Activated T-cell treated with anti-CD3 and anti-CD28 coated beads, Interleukin-2, amount 50 U/mL, for 1 hour (primary cell): ENCODE data around the gene CASKIN2.
"Not testable (repeated sequence)": the region's sequence is repeated elsewhere in the genome, so short reads cannot be mapped to it uniquely, and the experiment has no call there.

Experiments used
- DNase-seq: peaks from one replicate; pipeline ENCODE4 v3.0.0-alpha.2; 2020

Gene CASKIN2

GRCh38 chr17:75465039-75465438 is 50.3 kb downstream of the CASKIN2 start:
- no peak for DNase-seq

DNA sequence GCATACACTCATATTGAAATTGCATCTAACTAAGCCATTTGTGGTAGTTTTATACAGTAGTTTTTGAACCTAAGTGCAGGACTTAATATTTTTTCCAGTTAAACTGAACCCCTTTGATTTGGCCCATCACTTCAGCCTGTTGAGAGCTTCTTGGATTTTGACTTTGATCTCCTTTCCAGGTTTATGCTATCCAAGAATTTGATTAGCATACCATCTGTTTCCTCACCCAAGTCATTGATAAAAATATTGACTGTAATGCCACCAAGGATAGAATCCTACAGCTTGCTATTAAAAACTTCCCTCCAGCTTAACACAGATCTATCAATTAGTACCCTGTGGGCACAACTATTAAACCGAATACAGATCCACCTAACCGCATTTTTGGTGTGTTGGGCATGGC is 51.7 kb downstream of the CASKIN2 start:
- no peak for DNase-seq

GRCh38 chr17:75460295-75460694 is 55.0 kb downstream of the CASKIN2 start:
- no peak for DNase-seq

- no peak for DNase-seq
Measured at GRCh38 chr17:75459590-75460267, 55.6 kb downstream of the CASKIN2 start.

DNA sequence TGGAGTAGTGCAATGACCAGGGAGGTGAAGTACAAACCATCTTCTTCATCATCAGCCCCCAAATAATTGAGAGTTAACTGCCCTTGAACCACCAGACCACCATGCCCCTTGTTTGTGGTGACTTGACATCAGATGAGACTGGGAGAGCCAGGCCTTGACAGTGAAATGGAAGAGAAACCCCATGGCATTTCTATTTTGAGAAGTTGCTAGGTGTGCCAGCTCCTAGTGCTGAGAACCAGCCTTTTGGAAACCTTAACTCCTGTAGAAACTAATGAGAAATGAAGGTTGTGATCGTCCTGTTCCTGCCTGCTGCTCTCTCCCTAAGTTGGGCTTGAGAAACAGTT is 56.1 kb downstream of the CASKIN2 start:
- no peak for DNase-seq

GRCh38 chr17:75457047-75457654 is 58.2 kb downstream of the CASKIN2 start:
- DNase-seq, result no peak

GRCh38 chr17:75456417-75457046 is 58.8 kb downstream of the CASKIN2 start, which contains the start of gene TMEM94:
TSS of gene TMEM94 (plus strand) at chr17:75456635. CDS start at chr17:75471906, 15,271 bp downstream.
- peak; percentile 86 for DNase-seq

DNA sequence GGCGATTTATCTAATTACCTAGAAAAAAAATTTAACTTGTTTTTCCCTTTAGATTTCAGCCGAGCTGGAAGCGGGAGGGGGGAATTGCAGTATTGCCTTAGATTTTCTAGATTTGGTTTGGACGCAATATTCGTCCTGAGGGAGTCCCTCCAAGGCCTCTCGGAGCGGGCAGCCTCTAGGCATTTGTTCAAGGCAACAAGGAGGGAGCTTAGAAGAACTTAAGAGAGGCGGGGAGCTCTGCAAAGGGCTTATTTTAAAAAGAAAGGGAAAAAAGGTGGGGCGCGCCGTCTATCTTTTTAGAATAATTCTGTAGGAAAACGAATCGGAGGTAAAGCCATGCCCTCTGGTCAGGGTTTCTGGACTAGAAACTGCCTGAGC is 59.3 kb downstream of the CASKIN2 start:
- no peak for DNase-seq

DNA sequence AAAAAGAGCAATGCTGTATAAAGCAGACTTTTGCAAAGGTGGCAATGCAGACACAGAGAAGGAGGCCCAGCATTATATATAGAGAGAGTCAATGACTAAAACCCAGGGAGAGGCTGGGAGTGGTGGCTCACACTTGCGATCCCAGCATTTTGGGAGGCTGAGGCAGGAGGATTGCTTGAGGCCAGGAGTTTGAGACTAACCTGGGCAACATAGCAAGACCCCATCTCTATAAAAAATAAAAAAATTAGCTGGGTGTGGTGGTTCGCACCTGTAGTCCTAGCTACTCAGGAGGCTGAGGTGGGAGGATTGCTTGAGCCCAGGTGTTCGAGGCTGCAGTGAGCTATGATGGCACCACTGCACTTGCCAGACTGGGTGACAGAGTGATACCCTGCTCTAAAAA is 60.7 kb downstream of the CASKIN2 start:
- not testable (repeated sequence) for DNase-seq

GRCh38 chr17:75454193-75454592 is 61.1 kb downstream of the CASKIN2 start:
- no peak for DNase-seq

- DNase-seq, result no peak
Measured at GRCh38 chr17:75450270-75450669, 65.1 kb downstream of the CASKIN2 start.
